Fibroblast of skin of abdomen (primary cell): ENCODE results near the gene HPCAL1.
A peak's percentile ranks its signal among the peaks of the same experiment; 100 is the strongest.

Experiments used
- DNase-seq: peaks from one replicate; pipeline ENCODE4 v3.0.0-alpha.2; 2013

The HPCAL1 gene

DNA sequence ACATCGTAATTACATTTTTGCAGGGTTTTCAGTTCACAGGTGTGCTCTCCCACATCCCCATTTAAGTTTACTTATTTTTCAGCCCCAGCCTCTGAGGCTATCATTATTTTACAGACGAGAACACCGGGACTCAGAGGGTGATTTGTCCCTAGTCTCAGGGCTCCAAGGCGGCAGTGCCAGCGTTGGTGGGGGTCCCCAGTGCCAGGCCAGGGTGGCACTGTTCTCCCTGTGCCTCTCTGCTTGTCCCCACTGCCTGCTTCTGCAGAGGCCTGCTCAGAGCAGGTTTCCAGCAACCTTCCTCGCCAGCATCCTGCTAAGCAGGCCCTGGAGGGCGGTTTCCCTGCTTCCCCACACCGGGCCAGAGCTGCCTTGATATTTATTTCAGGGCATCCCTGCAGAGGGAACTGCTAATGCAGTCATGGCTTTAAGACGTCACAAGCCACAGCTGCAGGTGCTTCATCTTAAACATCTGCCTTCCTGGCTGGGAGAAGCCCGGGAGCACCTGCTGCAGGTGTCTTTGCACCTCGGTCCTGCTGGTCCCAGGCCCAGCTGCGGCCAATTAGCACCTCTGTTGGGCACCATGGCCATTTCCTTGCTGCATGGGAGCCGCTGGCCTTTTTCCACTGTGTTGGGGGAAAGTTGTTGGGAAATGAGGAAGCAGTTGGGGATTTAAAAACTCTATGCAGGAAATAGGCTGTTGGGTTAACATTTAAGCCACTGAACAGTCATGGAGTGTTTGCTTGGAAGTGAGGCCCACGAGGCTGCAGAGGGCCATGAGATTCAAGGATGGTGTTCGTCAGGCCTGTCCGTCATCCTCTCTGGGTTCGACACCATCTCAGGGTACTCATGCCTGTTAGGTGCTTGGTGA, 22.8 kb downstream of the HPCAL1 start:
- no peak for DNase-seq

GRCh38 chr2:10326151-10326616, 23.5 kb downstream of the HPCAL1 start:
- no peak for DNase-seq

DNA sequence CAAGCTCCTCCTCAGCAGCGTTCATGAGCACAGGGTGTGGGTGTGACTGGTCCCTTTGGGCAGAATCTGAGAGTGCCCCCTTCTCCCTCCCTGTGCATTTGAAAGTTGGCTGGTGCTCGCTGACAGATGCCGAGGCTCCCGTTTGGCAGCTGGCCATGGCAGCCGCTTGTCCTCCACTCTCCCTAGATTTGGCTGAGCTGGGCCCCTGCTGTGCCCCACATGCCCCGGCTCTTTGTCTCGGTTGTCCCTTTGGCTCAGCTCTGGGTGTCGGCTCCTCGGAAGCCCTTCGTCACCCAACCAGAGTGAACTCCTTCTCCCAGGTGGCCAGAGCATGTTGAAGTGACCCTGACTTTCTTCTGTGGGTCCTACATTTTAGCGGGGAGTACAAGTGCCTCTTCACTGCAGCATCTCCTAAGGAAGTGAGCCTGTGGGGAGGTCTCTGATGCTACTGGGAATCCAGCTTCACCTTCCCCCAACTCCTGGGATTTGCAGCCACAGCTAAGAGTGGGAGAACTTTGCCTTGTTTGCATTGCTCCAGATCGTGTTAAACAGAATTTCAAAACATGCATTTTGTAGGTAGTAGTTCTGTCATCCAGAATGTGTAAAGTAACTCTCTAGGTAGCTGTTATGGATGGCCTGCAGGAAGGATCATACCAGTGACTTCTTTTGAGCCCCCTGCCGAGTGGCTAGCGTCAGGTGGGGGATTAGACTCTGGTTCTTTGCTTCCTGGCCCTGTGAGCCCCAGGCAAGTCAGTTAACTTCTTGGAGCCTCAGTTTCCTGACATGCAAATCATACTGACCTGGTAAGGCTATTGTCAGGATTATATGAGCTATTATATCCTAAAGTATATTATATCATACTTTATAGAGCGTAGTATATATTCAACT, 24.2 kb downstream of the HPCAL1 start:
- no peak for DNase-seq

DNA sequence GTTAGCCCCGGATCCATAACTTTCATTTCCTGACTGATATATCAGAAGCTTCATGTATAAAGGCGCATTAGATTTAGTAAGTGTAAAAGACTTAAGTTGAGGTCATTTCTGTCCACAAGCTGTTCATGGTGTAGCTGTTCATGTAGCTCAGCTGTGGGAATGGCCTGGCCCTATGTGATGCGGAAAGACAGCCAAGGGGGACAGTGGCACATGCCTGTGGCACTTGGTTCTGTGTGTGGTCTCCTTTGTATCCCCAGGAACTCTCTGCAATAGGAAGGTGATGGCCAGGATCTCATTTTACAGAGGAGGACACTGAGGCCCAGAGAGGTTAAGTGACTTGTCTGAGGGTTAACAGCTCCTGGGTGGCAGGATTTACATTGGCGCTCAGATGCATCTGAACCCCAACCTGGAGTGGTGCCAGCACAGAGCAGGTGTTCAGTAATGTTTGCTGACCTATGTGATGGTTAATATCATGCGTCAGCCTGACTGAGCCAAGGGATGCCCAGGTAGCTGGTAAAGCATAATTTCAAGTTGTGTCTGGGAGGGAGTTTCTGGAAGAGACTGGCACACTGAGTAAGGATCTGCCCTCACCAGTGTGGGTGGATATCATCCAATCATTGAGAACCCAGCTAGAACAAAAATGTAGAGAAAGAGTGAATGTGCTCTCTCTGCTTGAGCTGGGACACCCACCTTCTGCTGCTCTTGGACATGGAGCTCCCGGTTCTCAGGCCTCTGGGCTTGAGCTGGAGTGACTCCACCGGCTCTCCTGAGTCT, 25.4 kb downstream of the HPCAL1 start:
- no peak for DNase-seq

- DNase-seq = no peak
Measured at GRCh38 chr2:10328670-10329579, 26.2 kb downstream of the HPCAL1 start.

- DNase-seq = no peak
Measured at GRCh38 chr2:10329580-10329879, 26.8 kb downstream of the HPCAL1 start.

DNA sequence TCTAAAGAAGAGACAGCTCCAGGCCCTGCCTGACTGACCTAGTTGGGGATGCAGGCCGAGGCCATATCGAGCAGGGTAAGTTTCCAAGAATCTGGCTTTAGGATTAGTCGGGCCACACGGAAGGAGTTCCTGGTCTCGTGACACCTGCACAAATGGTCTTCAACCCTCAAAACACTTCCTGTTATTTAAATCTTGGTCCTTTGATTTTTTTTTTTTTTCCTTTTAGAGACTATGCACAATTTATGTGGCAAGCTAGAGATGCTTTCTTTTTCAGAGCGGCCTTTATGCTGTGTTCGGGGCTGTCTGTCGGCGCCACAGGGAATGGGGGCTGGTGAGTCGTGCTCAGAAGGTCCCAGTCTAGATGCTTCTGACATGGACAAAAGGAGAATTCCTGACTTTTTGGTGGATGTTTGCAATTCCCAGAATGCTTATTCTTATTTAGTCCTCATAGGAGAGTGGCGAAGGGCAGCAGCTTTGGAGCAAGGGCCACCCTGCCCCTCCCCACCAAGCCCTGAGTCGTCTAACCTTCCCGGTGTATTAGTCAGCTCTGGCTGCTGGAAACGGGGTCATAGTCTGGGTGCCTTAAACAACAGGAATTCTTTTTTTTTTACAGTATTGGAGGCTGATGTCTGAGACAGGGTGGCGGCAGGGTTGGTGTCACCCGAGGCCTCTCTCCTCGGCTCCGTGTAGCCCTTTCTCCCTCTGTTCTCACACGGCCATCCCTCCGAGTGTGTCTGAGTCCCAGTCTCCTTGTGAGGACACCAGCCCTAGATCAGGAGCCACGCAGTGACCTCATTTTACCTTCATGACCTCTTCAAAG, 27.4 kb downstream of the HPCAL1 start:
- peak; percentile 66 for DNase-seq

- no peak for DNase-seq
Measured at GRCh38 chr2:10330700-10331026, 28.0 kb downstream of the HPCAL1 start.

- DNase-seq = peak; percentile 23
Measured at GRCh38 chr2:10331027-10331701, 28.5 kb downstream of the HPCAL1 start.

DNA sequence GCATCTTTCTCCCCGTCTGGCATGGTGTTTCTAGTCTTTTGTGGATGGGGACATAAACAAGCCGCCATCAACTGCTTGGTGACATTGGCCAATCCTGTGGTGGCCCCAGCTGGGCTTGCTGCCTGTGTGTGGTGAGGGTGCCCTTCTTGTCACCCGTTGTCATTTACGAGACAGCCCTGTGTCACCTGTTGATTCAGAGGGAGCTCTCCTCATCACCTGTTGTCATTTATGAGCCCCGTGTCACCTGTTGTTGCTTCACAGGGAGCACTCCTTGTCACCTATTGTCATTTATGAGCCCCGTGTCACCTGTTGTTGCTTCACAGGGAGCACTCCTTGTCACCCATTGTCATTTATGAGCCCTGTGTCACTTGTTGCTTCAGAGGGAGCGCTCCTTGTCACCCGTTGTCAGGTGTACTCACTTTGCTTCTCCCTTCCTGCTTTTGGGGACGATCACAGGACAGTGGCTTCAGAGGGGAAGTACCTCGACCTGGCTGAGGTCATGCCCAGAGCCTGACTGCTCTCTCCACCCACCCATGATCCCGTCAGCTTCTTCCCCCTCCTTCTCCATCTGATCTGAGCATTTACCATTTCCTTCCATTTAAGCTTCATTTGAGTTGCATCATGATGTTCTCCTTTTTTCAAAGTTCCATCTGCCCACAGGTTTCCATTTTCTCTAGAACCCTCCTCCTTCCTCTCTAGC, 29.1 kb downstream of the HPCAL1 start:
- no peak for DNase-seq

GRCh38 chr2:10332402-10333246, 29.9 kb downstream of the HPCAL1 start:
- DNase-seq = no peak

DNA sequence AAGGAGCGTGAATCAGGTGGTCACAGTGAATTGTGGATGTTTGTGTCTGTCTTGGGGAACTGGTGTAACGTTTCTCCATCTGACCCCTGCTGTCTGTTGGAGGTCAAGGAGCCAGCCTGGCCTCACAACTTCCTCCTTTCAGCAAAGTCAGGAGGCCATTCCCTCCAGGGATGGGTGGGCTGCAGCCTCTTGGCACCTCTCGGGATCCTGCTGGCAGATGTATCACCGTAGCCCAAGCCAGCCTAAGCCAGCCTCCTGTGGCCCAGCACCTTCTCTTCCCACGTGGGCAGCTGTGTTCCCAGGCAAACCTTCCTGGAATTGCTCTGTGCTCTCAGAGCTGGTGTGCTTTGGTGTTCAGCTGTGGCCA, 30.5 kb downstream of the HPCAL1 start:
- DNase-seq = no peak

GRCh38 chr2:10333966-10334365, 31.3 kb downstream of the HPCAL1 start:
- no peak for DNase-seq

DNA sequence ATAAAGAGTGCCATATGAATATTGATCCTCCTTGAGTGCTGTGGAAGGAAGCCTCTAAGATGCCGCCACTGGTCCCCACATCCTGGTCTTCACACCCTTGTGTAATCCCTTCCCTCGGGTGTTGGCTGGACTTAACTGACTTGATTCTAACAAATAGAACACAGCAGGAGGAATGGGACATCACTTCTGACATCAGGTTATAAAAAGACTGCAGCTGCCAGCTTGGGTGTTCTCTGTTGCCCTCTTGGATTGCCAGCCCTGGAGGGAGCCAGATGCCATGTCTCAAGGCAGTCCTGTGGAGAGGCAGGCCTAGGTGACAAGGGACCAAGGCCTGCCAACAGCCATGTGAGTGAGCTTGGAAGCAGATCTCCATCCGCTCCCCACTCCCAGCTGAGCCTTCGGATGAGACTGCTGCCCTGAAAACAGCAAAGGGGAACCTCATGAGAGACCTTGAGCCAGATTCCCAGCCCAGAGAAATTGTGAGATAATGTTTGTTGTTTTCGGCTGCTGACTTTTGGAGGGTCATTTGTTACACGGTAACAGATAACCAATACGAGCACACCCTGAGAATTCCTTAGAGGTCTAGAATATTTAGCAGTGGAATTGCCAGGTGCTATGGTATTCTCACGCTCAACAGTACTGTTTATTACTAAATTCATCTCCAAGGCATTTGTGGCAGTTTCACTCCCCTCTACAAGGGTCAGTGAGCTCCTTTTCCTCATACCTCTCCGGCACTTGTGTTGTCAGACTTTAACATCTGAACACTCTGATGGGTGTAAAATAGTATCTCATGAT, 32.5 kb downstream of the HPCAL1 start:
- DNase-seq = no peak

GRCh38 chr2:10336283-10336682, 33.6 kb downstream of the HPCAL1 start:
- no peak for DNase-seq

DNA sequence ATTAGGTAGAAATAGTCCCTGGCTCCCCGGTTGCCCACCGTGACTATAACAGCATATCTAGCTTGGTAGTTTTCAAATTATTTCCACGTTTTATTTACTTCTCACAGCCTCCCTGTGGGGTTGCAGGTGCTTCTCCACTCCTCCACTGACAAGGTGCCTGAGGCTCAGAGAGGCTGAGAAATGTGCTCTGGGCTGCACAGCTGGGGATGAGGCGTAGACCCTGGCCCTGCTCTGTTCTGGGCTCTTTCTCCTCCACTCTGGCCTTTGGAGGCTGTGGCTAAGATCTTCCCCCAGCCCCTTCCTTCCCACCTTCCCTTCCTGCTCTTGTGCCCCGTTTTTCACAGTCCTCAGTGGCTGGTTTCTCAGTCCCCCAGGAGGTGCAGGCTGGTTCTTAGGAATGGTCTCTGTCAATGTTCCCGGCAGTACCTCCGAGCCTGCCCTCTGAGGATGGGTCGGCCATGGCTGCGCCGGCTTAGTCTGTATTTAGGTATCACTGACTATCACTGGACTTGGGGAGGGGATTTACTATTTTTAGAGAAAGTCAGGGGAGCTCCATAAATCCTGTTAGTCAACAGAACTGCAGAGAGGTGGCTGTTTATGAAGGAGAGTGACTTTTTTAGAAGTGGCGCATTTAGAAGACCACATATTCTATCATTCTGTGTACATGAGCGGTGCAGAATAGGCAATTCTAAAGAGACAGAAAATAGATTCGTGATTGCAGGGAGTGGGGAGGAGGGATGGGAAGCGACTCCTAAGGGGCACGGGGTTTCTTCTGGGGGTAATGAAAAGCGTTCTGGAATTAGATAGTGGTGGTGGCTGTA, 35.0 kb downstream of the HPCAL1 start:
- DNase-seq = no peak
